BE2C (cell line): Measurements from ENCODE around the gene ZNF827.

Experiments used
- DNase-seq: peaks from one replicate; pipeline ENCODE4 v3.0.0-alpha.2; 2020
- H3K27me3 ChIP-seq: fragments of 250-450 bp; sonication (Bioruptor Pico); 2 replicates; pipeline ENCODE4 v1.5.1; 2020; ENCODE audit warnings: mild to moderate bottlenecking
- H3K36me3 ChIP-seq: fragments of 250-450 bp; sonication (Bioruptor Pico); 2 replicates; pipeline ENCODE4 v1.5.1; 2020; ENCODE audit warnings: mild to moderate bottlenecking
- H3K4me1 ChIP-seq: fragments of 250-450 bp; sonication (Bioruptor Pico); 2 replicates; pipeline ENCODE4 v1.5.1; 2020
- H3K4me3 ChIP-seq: 2 replicates; pipeline ENCODE4 v1.5.1; 2011; ENCODE audit warnings: low read depth, low read length
- H3K9me3 ChIP-seq: fragments of 250-450 bp; sonication (Bioruptor Pico); 2 replicates; pipeline ENCODE4 v1.5.1; 2020
- TF ChIP-seq, protein P1 (sequence below): IDR thresholded peaks from 2 replicates; pipeline ENCODE4 v1.5.1; 2012; ENCODE audit warnings: mild to moderate bottlenecking, low read depth, low read length

ZNF827 gene

DNA sequence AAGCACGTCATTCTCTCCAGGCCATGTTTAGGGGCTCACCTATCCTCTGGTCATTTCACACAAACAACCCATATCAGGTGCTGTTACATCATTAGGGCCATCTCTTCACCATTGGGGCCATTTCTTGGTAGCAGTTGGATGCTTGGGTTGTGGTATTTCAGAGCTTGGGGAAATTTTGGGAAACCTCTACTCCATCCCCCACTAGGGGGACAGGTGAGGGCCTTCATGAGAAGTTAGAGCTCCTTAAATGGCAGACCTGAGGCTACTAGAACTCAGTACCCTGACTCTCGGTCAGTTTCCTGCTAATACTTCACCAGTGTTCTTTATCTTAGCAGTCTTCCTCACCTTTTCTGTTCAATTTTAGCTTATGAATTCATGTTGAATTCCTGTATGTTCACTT is 50.2 kb downstream of the ZNF827 start:
- H3K4me3 ChIP-seq, result no peak overlapping the region
- DNase-seq, result no peak
- H3K4me1 ChIP-seq, result peaks cover 2% of the 10 kb centered on the region
- no peaks in the 10 kb centered on the region for H3K27me3 ChIP-seq
- H3K9me3 ChIP-seq, result no peaks in the 10 kb centered on the region
- H3K36me3 ChIP-seq, result peaks cover 17% of the 10 kb centered on the region
- TF ChIP-seq, protein P1, sequence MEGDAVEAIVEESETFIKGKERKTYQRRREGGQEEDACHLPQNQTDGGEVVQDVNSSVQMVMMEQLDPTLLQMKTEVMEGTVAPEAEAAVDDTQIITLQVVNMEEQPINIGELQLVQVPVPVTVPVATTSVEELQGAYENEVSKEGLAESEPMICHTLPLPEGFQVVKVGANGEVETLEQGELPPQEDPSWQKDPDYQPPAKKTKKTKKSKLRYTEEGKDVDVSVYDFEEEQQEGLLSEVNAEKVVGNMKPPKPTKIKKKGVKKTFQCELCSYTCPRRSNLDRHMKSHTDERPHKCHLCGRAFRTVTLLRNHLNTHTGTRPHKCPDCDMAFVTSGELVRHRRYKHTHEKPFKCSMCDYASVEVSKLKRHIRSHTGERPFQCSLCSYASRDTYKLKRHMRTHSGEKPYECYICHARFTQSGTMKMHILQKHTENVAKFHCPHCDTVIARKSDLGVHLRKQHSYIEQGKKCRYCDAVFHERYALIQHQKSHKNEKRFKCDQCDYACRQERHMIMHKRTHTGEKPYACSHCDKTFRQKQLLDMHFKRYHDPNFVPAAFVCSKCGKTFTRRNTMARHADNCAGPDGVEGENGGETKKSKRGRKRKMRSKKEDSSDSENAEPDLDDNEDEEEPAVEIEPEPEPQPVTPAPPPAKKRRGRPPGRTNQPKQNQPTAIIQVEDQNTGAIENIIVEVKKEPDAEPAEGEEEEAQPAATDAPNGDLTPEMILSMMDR, result no peak

DNA sequence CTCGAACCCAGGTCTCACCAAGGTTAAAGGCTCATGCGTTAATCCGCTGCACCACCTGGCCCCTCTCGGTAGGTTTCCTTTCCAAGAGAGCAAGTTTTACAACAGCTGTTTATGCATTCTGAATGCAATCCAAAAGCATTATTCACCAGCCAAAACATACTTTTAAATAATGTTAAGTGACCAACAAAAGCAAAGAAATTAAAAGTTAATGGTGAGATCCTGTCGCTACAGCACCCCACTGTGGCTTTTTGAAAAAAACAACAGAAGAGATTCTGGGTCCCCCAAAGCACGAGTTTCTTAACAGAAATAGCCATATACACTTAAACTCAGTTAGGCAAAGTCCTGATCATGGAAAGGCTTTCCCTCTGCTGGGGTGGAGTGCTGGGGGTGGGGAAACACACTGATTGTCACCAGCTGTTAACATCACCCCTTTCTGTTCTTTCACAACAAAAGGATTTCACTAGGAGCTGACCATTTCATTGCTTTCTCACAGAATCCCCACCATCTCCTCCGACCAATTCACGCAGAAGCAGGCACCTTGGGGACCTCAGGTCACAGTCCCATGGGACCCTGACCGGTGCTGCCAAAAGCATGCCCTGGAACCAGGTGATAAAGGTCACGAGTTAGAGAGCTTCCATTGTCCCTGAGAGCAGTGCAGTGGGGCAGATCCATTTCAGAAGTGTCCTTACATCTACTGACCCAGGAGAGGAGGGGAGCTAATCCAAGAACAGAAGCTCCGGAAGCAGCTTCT is 51.2 kb downstream of the ZNF827 start:
- TF ChIP-seq, protein P1, result no peak
- Histone ChIP-seq H3K36me3 (peaks cover 17% of the 10 kb centered on the region), H3K9me3 (no peaks in the 10 kb centered on the region), H3K27me3 (no peaks in the 10 kb centered on the region), H3K4me1 (peaks cover 2% of the 10 kb centered on the region), H3K4me3 (no peak overlapping the region)
- DNase-seq, result no peak

DNA sequence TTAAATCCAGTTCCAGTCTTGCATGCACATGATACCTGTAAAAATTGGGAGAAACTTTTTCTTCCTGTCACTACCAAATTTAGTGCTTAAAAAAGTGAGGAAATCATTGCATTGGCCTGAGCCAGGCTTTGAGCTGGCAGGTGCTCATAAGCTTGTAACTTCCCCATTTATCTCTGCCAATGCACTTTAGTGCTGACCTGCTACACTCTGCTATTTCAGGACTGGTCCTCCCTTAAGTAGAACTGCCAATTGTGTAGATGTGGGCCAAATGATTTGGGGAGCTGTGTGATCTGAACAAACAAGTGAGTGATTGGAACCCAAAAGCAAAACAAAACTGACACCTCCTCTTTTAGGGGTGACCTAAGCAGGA is 51.8 kb downstream of the ZNF827 start:
- peaks cover 2% of the 10 kb centered on the region for H3K4me1 ChIP-seq
- DNase-seq, result no peak
- H3K9me3 ChIP-seq, result no peaks in the 10 kb centered on the region
- no peaks in the 10 kb centered on the region for H3K27me3 ChIP-seq
- TF ChIP-seq, protein P1, result no peak
- no peak overlapping the region for H3K4me3 ChIP-seq
- H3K36me3 ChIP-seq, result peaks cover 17% of the 10 kb centered on the region

DNA sequence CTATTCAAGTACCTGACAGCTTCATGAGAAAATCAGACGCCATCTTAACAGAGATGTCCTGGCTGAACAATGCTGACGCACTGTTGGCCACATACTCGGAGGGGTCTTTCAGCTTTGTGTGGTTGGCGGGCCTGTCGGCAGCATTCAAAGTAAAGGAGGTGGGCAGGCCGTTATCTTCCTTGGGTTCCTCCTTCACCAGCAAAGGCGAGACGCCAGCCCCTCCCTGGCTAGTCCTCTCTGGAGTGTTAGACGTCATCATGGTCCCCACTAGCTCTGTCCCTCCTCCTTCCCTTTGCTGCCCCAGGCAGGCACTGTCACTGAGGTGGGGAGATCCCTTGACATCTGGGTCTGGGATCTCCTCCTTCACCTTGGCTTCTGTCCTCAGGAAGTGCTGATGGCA is 53.0 kb downstream of the ZNF827 start:
- no peak for DNase-seq
- H3K4me3 ChIP-seq, result no peak overlapping the region
- no peaks in the 10 kb centered on the region for H3K9me3 ChIP-seq
- TF ChIP-seq, protein P1, result no peak
- peaks cover 2% of the 10 kb centered on the region for H3K4me1 ChIP-seq
- H3K27me3 ChIP-seq, result no peaks in the 10 kb centered on the region
- peaks cover 17% of the 10 kb centered on the region for H3K36me3 ChIP-seq

DNA sequence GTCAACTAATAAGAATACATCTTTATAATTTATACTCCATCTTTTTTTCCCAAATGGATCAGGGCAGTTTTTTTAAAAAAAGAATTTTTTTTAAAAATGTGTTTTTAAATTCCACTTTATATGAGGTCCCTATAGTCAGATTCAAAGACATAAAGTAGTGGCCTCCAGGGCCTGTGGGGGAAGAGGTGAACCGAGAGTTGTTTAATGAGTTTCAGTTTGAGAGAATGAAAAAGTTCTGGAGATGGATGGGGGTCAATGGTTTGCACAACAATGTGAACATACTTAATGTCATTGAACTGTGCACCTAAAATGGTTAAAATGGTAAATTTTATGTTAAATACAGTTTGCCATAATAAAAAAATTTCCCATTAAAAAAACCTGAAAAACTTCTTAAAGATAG is 53.8 kb downstream of the ZNF827 start:
- Histone ChIP-seq H3K4me1 (peaks cover 2% of the 10 kb centered on the region), H3K9me3 (no peaks in the 10 kb centered on the region), H3K4me3 (no peak overlapping the region), H3K36me3 (peaks cover 17% of the 10 kb centered on the region), H3K27me3 (no peaks in the 10 kb centered on the region)
- DNase-seq, result no peak
- TF ChIP-seq, protein P1, result no peak

DNA sequence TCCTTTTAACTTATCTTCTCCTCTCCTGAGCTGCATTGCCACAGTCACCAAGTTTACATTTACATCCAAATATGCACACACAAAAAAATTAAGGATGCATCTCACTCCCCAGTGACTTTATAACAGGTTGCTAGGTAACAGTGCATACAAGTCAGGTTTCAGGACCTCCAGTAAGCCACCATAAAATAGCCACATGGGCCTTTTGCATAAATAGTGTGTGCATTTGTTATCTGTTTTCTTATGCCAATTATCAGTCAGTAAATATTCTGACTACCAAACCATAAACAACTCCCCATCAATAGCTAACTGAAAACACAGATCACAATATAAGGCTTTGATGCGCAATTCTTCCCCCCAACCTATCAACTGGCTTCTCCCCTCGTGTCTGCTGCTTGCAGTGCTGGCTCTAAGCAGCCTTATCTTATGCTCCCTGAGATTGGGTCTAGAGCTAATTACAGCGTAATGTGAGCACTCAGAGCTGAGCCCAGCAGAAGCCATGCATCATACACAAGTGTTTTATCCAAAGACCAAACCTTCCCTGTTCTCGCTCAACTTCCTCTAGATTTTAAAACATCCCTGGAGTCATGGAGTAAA is 55.4 kb downstream of the ZNF827 start:
- H3K27me3 ChIP-seq, result no peaks in the 10 kb centered on the region
- no peak overlapping the region for H3K4me3 ChIP-seq
- TF ChIP-seq, protein P1, result no peak
- no peaks in the 10 kb centered on the region for H3K9me3 ChIP-seq
- peaks cover 5% of the 10 kb centered on the region for H3K4me1 ChIP-seq
- H3K36me3 ChIP-seq, result peaks cover 17% of the 10 kb centered on the region
- no peak for DNase-seq
